Trophoblast cell (in vitro differentiated cells and primary cell): ENCODE results near the gene JPH3.

Experiments used
- DNase-seq, 2 donors: peaks; one replicate each; pipeline ENCODE4 v3.0.0-alpha.2; 2016
- H2AFZ ChIP-seq: 2 replicates; pipeline ENCODE4 v1.6.1; 2013; ENCODE audit warnings: low read length, moderate library complexity, mild to moderate bottlenecking; ENCODE audit not compliant: insufficient read depth, poor library complexity
- H2AK5ac ChIP-seq: 2 replicates; pipeline ENCODE4 v1.6.1; 2013; ENCODE audit warnings: mild to moderate bottlenecking, low read length
- H2BK120ac ChIP-seq: 2 replicates; pipeline ENCODE4 v1.6.1; 2013; ENCODE audit warnings: low read length, mild to moderate bottlenecking, moderate library complexity; ENCODE audit not compliant: insufficient read depth, poor library complexity
- H2BK12ac ChIP-seq: 2 replicates; pipeline ENCODE4 v1.6.1; 2013; ENCODE audit warnings: mild to moderate bottlenecking, low read length, moderate library complexity
- H2BK5ac ChIP-seq: 2 replicates; pipeline ENCODE4 v1.6.1; 2013; ENCODE audit warnings: low read length, low read depth, moderate library complexity, mild to moderate bottlenecking; ENCODE audit not compliant: poor library complexity
- H3K14ac ChIP-seq: 2 replicates; pipeline ENCODE4 v1.6.1; 2013; ENCODE audit warnings: mild to moderate bottlenecking, low read length
- H3K18ac ChIP-seq: 2 replicates; pipeline ENCODE4 v1.6.1; 2013; ENCODE audit warnings: mild to moderate bottlenecking, low read length
- H3K23ac ChIP-seq: 2 replicates; pipeline ENCODE4 v1.6.1; 2013; ENCODE audit warnings: low read length
- H3K27ac ChIP-seq: 2 replicates; pipeline ENCODE4 v1.5.1; 2013; ENCODE audit warnings: low read depth, mild to moderate bottlenecking, inconsistent platforms, low read length, moderate library complexity
- H3K27me3 ChIP-seq: 2 replicates; pipeline ENCODE4 v1.6.1; 2013; ENCODE audit warnings: inconsistent platforms, mild to moderate bottlenecking, low read length, moderate library complexity; ENCODE audit not compliant: insufficient read depth
- H3K36me3 ChIP-seq, 2 experiments: 1 replicate in 1 of 2; 2 replicates in 1 of 2; pipeline ENCODE4 v1.6.1; 2013; ENCODE audit warnings: low read length in 2 of 2, mild to moderate bottlenecking in 2 of 2, moderate library complexity in 1 of 2; ENCODE audit not compliant: insufficient read depth in 2 of 2, control insufficient read depth in 1 of 2
- H3K4ac ChIP-seq: 2 replicates; pipeline ENCODE4 v1.6.1; 2013; ENCODE audit warnings: low read depth, mild to moderate bottlenecking, low read length, moderate library complexity
- H3K4me1 ChIP-seq, 2 experiments: 1 replicate in 1 of 2; 2 replicates in 1 of 2; pipeline ENCODE4 v1.6.1; 2013; ENCODE audit warnings: low read length in 2 of 2, mild to moderate bottlenecking in 2 of 2, moderate library complexity in 1 of 2; ENCODE audit not compliant: insufficient read depth in 2 of 2, control insufficient read depth in 1 of 2
- H3K4me2 ChIP-seq: 2 replicates; pipeline ENCODE4 v1.6.1; 2013; ENCODE audit warnings: inconsistent platforms, mild to moderate bottlenecking, low read length, moderate library complexity
- H3K4me3 ChIP-seq: 2 replicates; pipeline ENCODE4 v1.5.1; 2013; ENCODE audit warnings: mild to moderate bottlenecking, low read depth, low read length, inconsistent platforms
- H3K79me1 ChIP-seq: one replicate; pipeline ENCODE4 v1.6.1; 2013; ENCODE audit warnings: low read length
- H3K79me2 ChIP-seq: 2 replicates; pipeline ENCODE4 v1.6.1; 2013; ENCODE audit warnings: low read length, mild to moderate bottlenecking; ENCODE audit not compliant: control insufficient read depth, insufficient read depth, poor library complexity
- H3K9ac ChIP-seq: 2 replicates; pipeline ENCODE4 v1.6.1; 2013; ENCODE audit warnings: mild to moderate bottlenecking, low read length
- H3K9me3 ChIP-seq: 2 replicates; pipeline ENCODE4 v1.6.1; 2013; ENCODE audit warnings: low read depth, mild to moderate bottlenecking, control low read depth, inconsistent platforms, low read length; ENCODE audit not compliant: insufficient read depth
- H4K12ac ChIP-seq: 2 replicates; pipeline ENCODE4 v1.6.1; 2013; ENCODE audit warnings: low read depth, mild to moderate bottlenecking, low read length, moderate library complexity
- H4K8ac ChIP-seq: 2 replicates; pipeline ENCODE4 v1.6.1; 2013; ENCODE audit warnings: low read depth, mild to moderate bottlenecking, low read length, moderate library complexity
- H4K91ac ChIP-seq: one replicate; pipeline ENCODE4 v1.6.1; 2013; ENCODE audit warnings: low read depth, mild to moderate bottlenecking, low read length, moderate library complexity
- WGBS: extraction: QIAGEN DNeasy Blood & Tissue Kit; methylation state at CpG from one replicate; pipeline ENCODE4 v1.1.7; 2013; ENCODE audit warnings: missing lambda C conversion rate; ENCODE audit not compliant: insufficient read length, insufficient coverage; ENCODE audit errors: extremely low coverage; 5-methylcytosine and 5-hydroxymethylcytosine counted together

Gene JPH3

GRCh38 chr16:87644596-87644995 lies 42.3 kb downstream of the JPH3 start:
- H3K27ac ChIP-seq = no peak overlapping the region
- H3K79me1 ChIP-seq = no peaks in the 10 kb centered on the region
- no peak overlapping the region for H3K23ac ChIP-seq
- H3K79me2 ChIP-seq = no peaks in the 10 kb centered on the region
- H3K27me3 ChIP-seq = no peaks in the 10 kb centered on the region
- WGBS = no CpG with 5 or more reads among the region's 44 CpGs
- H2AK5ac ChIP-seq = no peak overlapping the region
- no peak overlapping the region for H4K91ac ChIP-seq
- no peak overlapping the region for H2BK12ac ChIP-seq
- DNase-seq = no peak
- no peak overlapping the region for H3K9ac ChIP-seq
- H3K4me3 ChIP-seq = no peak overlapping the region
- peaks cover 0 to 3% of the 10 kb centered on the region in 2 experiments for H3K36me3 ChIP-seq
- H3K14ac ChIP-seq = no peak overlapping the region
- no peak overlapping the region for H3K4me2 ChIP-seq
- peaks cover 3% of the 10 kb centered on the region for H3K9me3 ChIP-seq
- H4K12ac ChIP-seq = no peak overlapping the region
- no peak overlapping the region for H2BK5ac ChIP-seq
- no peaks in the 10 kb centered on the region for H3K4me1 ChIP-seq
- H3K4ac ChIP-seq = no peak overlapping the region
- H3K18ac ChIP-seq = no peak overlapping the region
- H2AFZ ChIP-seq = no peak overlapping the region
- H4K8ac ChIP-seq = no peak overlapping the region
- no peak overlapping the region for H2BK120ac ChIP-seq

GRCh38 chr16:87645802-87646201 lies 43.5 kb downstream of the JPH3 start:
- Histone ChIP-seq H2BK12ac (no peak overlapping the region), H3K4me1 (no peaks in the 10 kb centered on the region), H3K14ac (no peak overlapping the region), H2AK5ac (no peak overlapping the region), H3K79me1 (no peaks in the 10 kb centered on the region), H4K8ac (no peak overlapping the region), H3K9ac (no peak overlapping the region), H4K12ac (no peak overlapping the region), H3K23ac (no peak overlapping the region), H2BK120ac (no peak overlapping the region), H3K79me2 (no peaks in the 10 kb centered on the region), H3K4ac (no peak overlapping the region), H3K18ac (no peak overlapping the region), H2BK5ac (no peak overlapping the region), H3K27me3 (no peaks in the 10 kb centered on the region), H3K4me3 (no peak overlapping the region), H3K4me2 (no peak overlapping the region), H2AFZ (no peak overlapping the region), H3K9me3 (peaks cover 3% of the 10 kb centered on the region), H3K36me3 (peaks cover 0 to 3% of the 10 kb centered on the region in 2 experiments), H4K91ac (no peak overlapping the region), H3K27ac (no peak overlapping the region)
- DNase-seq = no peak
- WGBS = no CpG with 5 or more reads among the region's 9 CpGs

- no peak overlapping the region for H2BK5ac ChIP-seq
- no peak overlapping the region for H2AFZ ChIP-seq
- WGBS = no CpG with 5 or more reads among the region's 33 CpGs
These were observed 45.3 kb downstream of the JPH3 start for GRCh38 chr16:87647431-87648185.

GRCh38 chr16:87648236-87648635 lies 45.9 kb downstream of the JPH3 start:
- H2AFZ ChIP-seq = no peak overlapping the region
- H3K79me2 ChIP-seq = no peaks in the 10 kb centered on the region
- H2BK5ac ChIP-seq = no peak overlapping the region
- no peak overlapping the region for H3K9ac ChIP-seq
- H3K14ac ChIP-seq = no peak overlapping the region
- no peak overlapping the region for H3K23ac ChIP-seq
- no peaks in the 10 kb centered on the region for H3K79me1 ChIP-seq
- H4K91ac ChIP-seq = no peak overlapping the region
- H3K4me2 ChIP-seq = no peak overlapping the region
- peaks cover 0 to 3% of the 10 kb centered on the region in 2 experiments for H3K36me3 ChIP-seq
- no peak overlapping the region for H2BK12ac ChIP-seq
- no peak overlapping the region for H3K4me3 ChIP-seq
- no peak for DNase-seq
- no peak overlapping the region for H3K18ac ChIP-seq
- H3K27ac ChIP-seq = no peak overlapping the region
- no CpG with 5 or more reads among the region's 23 CpGs for WGBS
- peaks cover 3% of the 10 kb centered on the region for H3K9me3 ChIP-seq
- no peaks in the 10 kb centered on the region for H3K27me3 ChIP-seq
- no peak overlapping the region for H4K8ac ChIP-seq
- H2BK120ac ChIP-seq = no peak overlapping the region
- no peaks in the 10 kb centered on the region for H3K4me1 ChIP-seq
- H4K12ac ChIP-seq = no peak overlapping the region
- H2AK5ac ChIP-seq = no peak overlapping the region
- H3K4ac ChIP-seq = no peak overlapping the region

More at GRCh38 chr16:87647431-87648185, 45.3 kb downstream of the JPH3 start:
- no peaks in the 10 kb centered on the region for H3K27me3 ChIP-seq
- H3K27ac ChIP-seq = no peak overlapping the region
- H3K79me1 ChIP-seq = no peaks in the 10 kb centered on the region
- no peak overlapping the region for H4K91ac ChIP-seq
- no peaks in the 10 kb centered on the region for H3K4me1 ChIP-seq
- H3K18ac ChIP-seq = no peak overlapping the region
- no peak overlapping the region for H3K14ac ChIP-seq
- H3K79me2 ChIP-seq = no peaks in the 10 kb centered on the region
- H3K36me3 ChIP-seq = peaks cover 0 to 3% of the 10 kb centered on the region in 2 experiments
- H3K9ac ChIP-seq = no peak overlapping the region
- peaks cover 3% of the 10 kb centered on the region for H3K9me3 ChIP-seq
- H3K4ac ChIP-seq = no peak overlapping the region
- H2AK5ac ChIP-seq = no peak overlapping the region
- DNase-seq = no peak
- H2BK120ac ChIP-seq = no peak overlapping the region
- no peak overlapping the region for H4K8ac ChIP-seq
- no peak overlapping the region for H3K4me3 ChIP-seq
- H4K12ac ChIP-seq = no peak overlapping the region
- no peak overlapping the region for H3K23ac ChIP-seq
- H3K4me2 ChIP-seq = no peak overlapping the region
- no peak overlapping the region for H2BK12ac ChIP-seq
